Neural cell (in vitro differentiated cells): ENCODE results near the gene ATP11B. TPM values are rescaled to one million over a fixed set of nuclear protein-coding genes. Genes with fewer than 3 reads are reported as not detected.

Experiments used
- H2AFZ ChIP-seq: fragments of 200-600, 300-800 bp; sonication (generic), shearing (Covaris generic); 2 replicates; pipeline ENCODE4 v1.6.0; 2014; ENCODE audit warnings: low read depth, mild to moderate bottlenecking, antibody characterized with exemption, low read length, moderate library complexity
- H3F3A ChIP-seq: fragments of 200-600 bp; shearing (Covaris generic); 2 replicates; pipeline ENCODE4 v1.6.1; 2016; ENCODE audit warnings: mild to moderate bottlenecking, moderate library complexity, mixed read lengths, antibody characterized with exemption, low read length; ENCODE audit not compliant: insufficient read depth, poor library complexity, severe bottlenecking
- H3K27ac ChIP-seq: fragments of 200-600, 300-800 bp; sonication (generic), shearing (Covaris generic); 2 replicates; pipeline ENCODE4 v1.5.1; 2014; ENCODE audit warnings: mild to moderate bottlenecking, low read length, moderate library complexity
- H3K27me3 ChIP-seq: fragments of 300-800, 200-600 bp; sonication (generic), shearing (Covaris generic); 2 replicates; pipeline ENCODE4 v1.6.0; 2014; ENCODE audit warnings: mild to moderate bottlenecking, low read depth, low read length, moderate library complexity; ENCODE audit not compliant: insufficient read depth
- H3K36me3 ChIP-seq: fragments of 300-800, 200-600 bp; sonication (generic), shearing (Covaris generic); 2 replicates; pipeline ENCODE4 v1.5.1; 2014; ENCODE audit warnings: mild to moderate bottlenecking, antibody characterized with exemption, low read length, moderate library complexity; ENCODE audit not compliant: insufficient read depth
- H3K4me2 ChIP-seq: fragments of 300-800, 200-600 bp; sonication (generic), shearing (Covaris generic); 2 replicates; pipeline ENCODE4 v1.6.0; 2014; ENCODE audit warnings: mild to moderate bottlenecking, low read length
- H3K4me3 ChIP-seq: fragments of 300-800, 200-600 bp; sonication (generic), shearing (Covaris generic); 2 replicates; pipeline ENCODE4 v1.5.1; 2014; ENCODE audit warnings: mild to moderate bottlenecking, low read length, moderate library complexity
- H3K79me2 ChIP-seq: fragments of 200-600 bp; shearing (Covaris generic); replicated peaks from 2 replicates; pipeline ENCODE4 v1.6.0; 2014; ENCODE audit warnings: mild to moderate bottlenecking, low read length, moderate library complexity; ENCODE audit not compliant: insufficient read depth
- H3K9ac ChIP-seq: fragments of 300-800, 200-600 bp; sonication (generic), shearing (Covaris generic); 2 replicates; pipeline ENCODE4 v1.6.1; 2016; ENCODE audit warnings: mild to moderate bottlenecking, low read length, mixed read lengths
- H3K9me2 ChIP-seq: fragments of 200-600 bp; shearing (Covaris generic); 2 replicates; pipeline ENCODE4 v1.6.1; 2016; ENCODE audit warnings: mild to moderate bottlenecking, low read length, mixed read lengths; ENCODE audit not compliant: insufficient read depth
- H3K9me3 ChIP-seq: fragments of 200-600, 300-800 bp; sonication (generic), shearing (Covaris generic); 2 replicates; pipeline ENCODE4 v1.6.1; 2016; ENCODE audit warnings: mild to moderate bottlenecking, mixed run types, low read length, moderate library complexity, mixed read lengths
- H4K20me1 ChIP-seq: fragments of 200-600 bp; shearing (Covaris generic); 2 replicates; pipeline ENCODE4 v1.6.1; 2016; ENCODE audit warnings: mild to moderate bottlenecking, mixed run types; ENCODE audit not compliant: insufficient read depth
- CTCF ChIP-seq: fragments of 450-650 bp; IDR thresholded peaks from 2 replicates; pipeline ENCODE4 v1.5.1; 2014; ENCODE audit warnings: antibody characterized with exemption, mild to moderate bottlenecking, moderate library complexity; ENCODE audit not compliant: poor library complexity, severe bottlenecking
- EP300 ChIP-seq: fragments of 450-650 bp; conservative IDR thresholded peaks from 2 replicates; pipeline ENCODE4 v1.6.1; 2014; ENCODE audit warnings: antibody characterized with exemption, mild to moderate bottlenecking, moderate library complexity; ENCODE audit not compliant: poor library complexity, severe bottlenecking
- EZH2 ChIP-seq: fragments of 200-600, 300-800 bp; shearing (Covaris generic), sonication (generic); IDR thresholded peaks from 2 replicates; pipeline ENCODE4 v1.6.1; 2014; ENCODE audit warnings: antibody characterized with exemption, low read length, borderline replicate concordance, mild to moderate bottlenecking; ENCODE audit not compliant: insufficient read depth, poor library complexity, severe bottlenecking
- MXI1 ChIP-seq: fragments of 450-650 bp; conservative IDR thresholded peaks from 2 replicates; pipeline ENCODE4 v1.6.1; 2014; ENCODE audit warnings: antibody characterized with exemption, mild to moderate bottlenecking; ENCODE audit not compliant: poor library complexity, severe bottlenecking
- POLR2AphosphoS5 ChIP-seq: IDR thresholded peaks from 2 replicates; pipeline ENCODE4 v1.6.1; 2012
- RAD21 ChIP-seq: fragments of 450-650 bp; conservative IDR thresholded peaks from 2 replicates; pipeline ENCODE4 v1.6.1; 2014; ENCODE audit warnings: antibody characterized with exemption, mild to moderate bottlenecking, moderate library complexity
- SMC3 ChIP-seq: fragments of 450-650 bp; conservative IDR thresholded peaks from 2 replicates; pipeline ENCODE4 v1.6.1; 2014; ENCODE audit warnings: antibody characterized with exemption, mild to moderate bottlenecking, moderate library complexity; ENCODE audit not compliant: poor library complexity
- TAF1 ChIP-seq: IDR thresholded peaks from 2 replicates; pipeline ENCODE4 v1.6.1; 2012; ENCODE audit warnings: low read depth
- polyA plus RNA-seq: library from polyadenylated mRNA; depleted of rRNA; stranded (reverse); fragments of >200 nt; gene quantifications from 2 replicates; pipeline ENCODE4 v1.2.3, GENCODE V29; 2014
- TF ChIP-seq, protein P1 (sequence below): IDR thresholded peaks from 2 replicates; pipeline ENCODE4 v1.6.1; 2012; ENCODE audit warnings: borderline replicate concordance

ATP11B gene
- polyA plus RNA-seq, 1 donor from 2014 or later: 31.2 TPM

DNA sequence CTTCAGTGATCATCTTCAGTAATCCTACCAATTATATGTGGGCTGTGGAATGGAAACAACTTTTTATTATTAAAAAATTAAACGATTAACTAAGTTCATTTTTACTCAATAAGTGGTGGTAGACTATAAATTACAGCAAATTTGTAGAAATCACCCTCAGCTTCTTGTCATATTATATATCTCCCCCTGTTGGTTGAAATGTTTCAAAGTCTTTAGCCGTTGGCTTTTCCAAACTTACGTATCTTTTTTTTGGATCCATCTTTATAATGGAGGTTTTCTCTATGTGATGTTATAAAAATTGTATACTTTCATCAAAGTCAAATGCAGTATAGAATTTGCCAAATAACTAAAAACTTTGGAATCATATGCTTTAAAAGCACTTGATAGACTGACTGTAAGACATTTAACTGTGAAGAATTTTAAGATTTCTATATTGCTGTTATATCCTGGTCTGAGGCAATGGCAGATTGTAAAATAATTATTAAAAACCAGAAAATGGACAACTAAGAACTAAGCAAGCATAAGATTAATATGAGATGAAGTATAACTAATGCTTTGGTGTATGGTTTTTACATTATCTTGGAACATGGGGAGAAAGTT is 44.7 kb downstream of the ATP11B start:
- Histone ChIP-seq H2AFZ (no peak overlapping the region), H3K79me2 (no peaks in the 10 kb centered on the region), H3K9me2 (no peaks in the 10 kb centered on the region), H3K4me2 (no peak overlapping the region), H3K4me3 (no peak overlapping the region), H3K27ac (no peak overlapping the region), H3K27me3 (no peaks in the 10 kb centered on the region), H3F3A (no peaks in the 10 kb centered on the region), H3K9ac (no peak overlapping the region), H4K20me1 (no peaks in the 10 kb centered on the region), H3K9me3 (no peaks in the 10 kb centered on the region), H3K36me3 (peaks cover 15% of the 10 kb centered on the region)
- TF ChIP-seq EZH2: no peak
- no peak for TF ChIP-seq MXI1
- no peak for TF ChIP-seq SMC3
- no peak for TF ChIP-seq EP300
- TF ChIP-seq POLR2AphosphoS5: no peak
- no peak for TF ChIP-seq CTCF
- TF ChIP-seq TAF1: no peak

DNA sequence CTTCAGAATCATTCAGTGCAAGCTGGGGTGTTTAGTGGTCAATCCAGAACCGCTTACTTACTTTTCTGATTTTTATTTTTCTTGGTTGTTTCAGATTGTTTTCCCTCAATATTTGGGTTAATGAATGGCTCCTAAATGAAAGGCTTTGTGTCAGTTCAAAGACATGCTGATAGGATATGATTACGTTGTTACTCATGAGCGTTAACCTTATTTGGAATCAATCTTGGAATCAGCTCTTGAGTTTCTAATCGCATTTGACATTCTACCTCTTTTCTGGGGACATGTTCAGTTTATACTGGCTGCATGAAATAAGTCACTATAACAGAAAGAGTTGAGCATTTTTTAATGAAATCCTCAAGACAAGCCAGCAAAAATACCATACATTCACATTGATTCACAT is 50.2 kb downstream of the ATP11B start:
- no peak for TF ChIP-seq CTCF
- TF ChIP-seq EP300: no peak
- no peak for TF ChIP-seq EZH2
- no peak for TF ChIP-seq POLR2AphosphoS5
- TF ChIP-seq, protein P1, sequence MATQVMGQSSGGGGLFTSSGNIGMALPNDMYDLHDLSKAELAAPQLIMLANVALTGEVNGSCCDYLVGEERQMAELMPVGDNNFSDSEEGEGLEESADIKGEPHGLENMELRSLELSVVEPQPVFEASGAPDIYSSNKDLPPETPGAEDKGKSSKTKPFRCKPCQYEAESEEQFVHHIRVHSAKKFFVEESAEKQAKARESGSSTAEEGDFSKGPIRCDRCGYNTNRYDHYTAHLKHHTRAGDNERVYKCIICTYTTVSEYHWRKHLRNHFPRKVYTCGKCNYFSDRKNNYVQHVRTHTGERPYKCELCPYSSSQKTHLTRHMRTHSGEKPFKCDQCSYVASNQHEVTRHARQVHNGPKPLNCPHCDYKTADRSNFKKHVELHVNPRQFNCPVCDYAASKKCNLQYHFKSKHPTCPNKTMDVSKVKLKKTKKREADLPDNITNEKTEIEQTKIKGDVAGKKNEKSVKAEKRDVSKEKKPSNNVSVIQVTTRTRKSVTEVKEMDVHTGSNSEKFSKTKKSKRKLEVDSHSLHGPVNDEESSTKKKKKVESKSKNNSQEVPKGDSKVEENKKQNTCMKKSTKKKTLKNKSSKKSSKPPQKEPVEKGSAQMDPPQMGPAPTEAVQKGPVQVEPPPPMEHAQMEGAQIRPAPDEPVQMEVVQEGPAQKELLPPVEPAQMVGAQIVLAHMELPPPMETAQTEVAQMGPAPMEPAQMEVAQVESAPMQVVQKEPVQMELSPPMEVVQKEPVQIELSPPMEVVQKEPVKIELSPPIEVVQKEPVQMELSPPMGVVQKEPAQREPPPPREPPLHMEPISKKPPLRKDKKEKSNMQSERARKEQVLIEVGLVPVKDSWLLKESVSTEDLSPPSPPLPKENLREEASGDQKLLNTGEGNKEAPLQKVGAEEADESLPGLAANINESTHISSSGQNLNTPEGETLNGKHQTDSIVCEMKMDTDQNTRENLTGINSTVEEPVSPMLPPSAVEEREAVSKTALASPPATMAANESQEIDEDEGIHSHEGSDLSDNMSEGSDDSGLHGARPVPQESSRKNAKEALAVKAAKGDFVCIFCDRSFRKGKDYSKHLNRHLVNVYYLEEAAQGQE: no peak
- TF ChIP-seq MXI1: no peak
- TF ChIP-seq TAF1: no peak
- no peak for TF ChIP-seq SMC3
- no peak for TF ChIP-seq RAD21
- H3K4me2 ChIP-seq: no peak overlapping the region
- no peaks in the 10 kb centered on the region for H3K27me3 ChIP-seq
- no peaks in the 10 kb centered on the region for H4K20me1 ChIP-seq
- H3F3A ChIP-seq: no peaks in the 10 kb centered on the region
- no peaks in the 10 kb centered on the region for H3K9me3 ChIP-seq
- H3K9ac ChIP-seq: no peak overlapping the region
- no peaks in the 10 kb centered on the region for H3K79me2 ChIP-seq
- no peaks in the 10 kb centered on the region for H3K9me2 ChIP-seq
- H3K27ac ChIP-seq: no peak overlapping the region
- no peak overlapping the region for H2AFZ ChIP-seq
- no peak overlapping the region for H3K4me3 ChIP-seq
- peaks cover 18% of the 10 kb centered on the region for H3K36me3 ChIP-seq
